CD14-positive monocyte (primary cell): ENCODE results near the gene PCA3. TPM values are rescaled to one million over a fixed set of nuclear protein-coding genes. Genes with fewer than 3 reads are reported as not detected.

Experiments
- DNase-seq, 3 donors: peaks; one replicate each; pipeline ENCODE4 v3.0.0-alpha.2; 2011 to 2022
- H2AFZ ChIP-seq: 2 replicates; pipeline ENCODE4 v1.6.0; 2012; ENCODE audit warnings: mild to moderate bottlenecking, low read depth, low read length, inconsistent platforms; ENCODE audit not compliant: insufficient read depth, poor library complexity, severe bottlenecking
- H3K27ac ChIP-seq, 2 donors: 1 replicate in 1 of 2; 2 replicates in 1 of 2; pipeline ENCODE4 v1.5.1; 2012 to 2013; ENCODE audit warnings: low read length in 2 of 2, control low read depth in 1 of 2, inconsistent platforms in 1 of 2, low read depth in 1 of 2, mild to moderate bottlenecking in 1 of 2
- H3K27me3 ChIP-seq, 2 donors: one replicate each; pipeline versions ENCODE4 v1.6.0 to v1.6.1; 2011 to 2013; ENCODE audit warnings: low read length in 2 of 2; ENCODE audit not compliant: control insufficient read depth in 2 of 2, insufficient read depth in 2 of 2
- H3K36me3 ChIP-seq, 2 donors: replicated peaks in 1 of 2; 1 replicate in 1 of 2; 2 replicates in 1 of 2; pipeline versions ENCODE4 v1.5.1 to v1.6.1; 2012 to 2013; ENCODE audit warnings: low read length in 2 of 2, control low read depth in 1 of 2, inconsistent platforms in 1 of 2, mild to moderate bottlenecking in 1 of 2; ENCODE audit not compliant: insufficient read depth in 2 of 2, control insufficient read depth in 1 of 2
- H3K4me1 ChIP-seq, 2 donors: 1 replicate in 1 of 2; 2 replicates in 1 of 2; pipeline versions ENCODE4 v1.5.1 to v1.6.1; 2012 to 2013; ENCODE audit warnings: low read length in 2 of 2, control low read depth in 1 of 2, inconsistent platforms in 1 of 2, mild to moderate bottlenecking in 1 of 2, moderate library complexity in 1 of 2; ENCODE audit not compliant: insufficient read depth in 2 of 2, control insufficient read depth in 1 of 2
- H3K4me2 ChIP-seq: replicated peaks from 2 replicates; pipeline ENCODE3; 2012; ENCODE audit warnings: low read length, moderate library complexity, mild to moderate bottlenecking; ENCODE audit not compliant: poor library complexity, severe bottlenecking; ENCODE audit errors: extremely low read depth
- H3K4me3 ChIP-seq, 3 experiments: fragments of 200-600 bp in 1 of 3; sonication (generic) in 1 of 3; replicated peaks in 1 of 3; 1 replicate in 2 of 3; 2 replicates in 1 of 3; pipeline ENCODE4 v1.5.1; 2011 to 2013; ENCODE audit warnings: low read length in 3 of 3, mild to moderate bottlenecking in 3 of 3, control low read depth in 2 of 3, low read depth in 2 of 3, inconsistent platforms in 1 of 3, moderate library complexity in 1 of 3
- H3K79me2 ChIP-seq: 2 replicates; pipeline ENCODE4 v1.6.0; 2012; ENCODE audit warnings: mild to moderate bottlenecking, control low read depth, inconsistent platforms, low read length, moderate library complexity; ENCODE audit not compliant: insufficient read depth
- H3K9ac ChIP-seq: 2 replicates; pipeline ENCODE4 v1.6.0; 2017; ENCODE audit warnings: low read length, mild to moderate bottlenecking; ENCODE audit not compliant: insufficient read depth, poor library complexity, severe bottlenecking
- H3K9me3 ChIP-seq, 2 donors: replicated peaks in 1 of 2; 1 replicate in 1 of 2; 2 replicates in 1 of 2; pipeline versions ENCODE4 v1.5.1 to v1.6.1; 2012 to 2013; ENCODE audit warnings: low read length in 2 of 2, control low read depth in 1 of 2; ENCODE audit not compliant: control insufficient read depth in 1 of 2, insufficient read depth in 1 of 2
- H4K20me1 ChIP-seq: 2 replicates; pipeline ENCODE4 v1.6.0; 2012; ENCODE audit warnings: mild to moderate bottlenecking, low read length, control low read depth, moderate library complexity; ENCODE audit not compliant: insufficient read depth
- H3K27ac Mint-ChIP-seq, 7 donors: one replicate each; pipeline ENCODE4 v1.8.0; 2020; ENCODE audit warnings: mild to moderate bottlenecking in 7 of 7, mixed read lengths in 7 of 7, moderate library complexity in 6 of 7, inconsistent platforms in 2 of 7
- H3K27me3 Mint-ChIP-seq, 3 donors: one replicate each; pipeline ENCODE4 v1.8.0; 2021 to 2022; ENCODE audit warnings: low read depth in 3 of 3, mild to moderate bottlenecking in 3 of 3, mixed read lengths in 3 of 3, moderate library complexity in 3 of 3, inconsistent platforms in 1 of 3
- H3K36me3 Mint-ChIP-seq, 2 donors: one replicate each; pipeline ENCODE4 v1.8.0; 2020; ENCODE audit warnings: mixed read lengths in 2 of 2, inconsistent platforms in 1 of 2, mild to moderate bottlenecking in 1 of 2
- H3K4me1 Mint-ChIP-seq: one replicate; pipeline ENCODE4 v1.8.0; 2020; ENCODE audit warnings: mild to moderate bottlenecking, mixed read lengths
- H3K4me3 Mint-ChIP-seq, 2 donors: one replicate each; pipeline ENCODE4 v1.8.0; 2020; ENCODE audit warnings: mild to moderate bottlenecking in 2 of 2, mixed read lengths in 2 of 2, moderate library complexity in 1 of 2
- H3K9me3 Mint-ChIP-seq, 7 donors: one replicate each; pipeline ENCODE4 v1.8.0; 2020 to 2022; ENCODE audit warnings: mixed read lengths in 7 of 7, mild to moderate bottlenecking in 6 of 7, moderate library complexity in 6 of 7, inconsistent platforms in 2 of 7
- CTCF ChIP-seq: fragments of 200-600 bp; IDR thresholded peaks from one replicate; pipeline ENCODE4 v1.8.0; 2022; ENCODE audit warnings: antibody characterized with exemption, mild to moderate bottlenecking
- WGBS: methylation state at CpG from one replicate; pipeline ENCODE4 v1.1.5; 2013; ENCODE audit warnings: missing lambda C conversion rate; ENCODE audit not compliant: insufficient coverage; 5-methylcytosine and 5-hydroxymethylcytosine counted together
- intact Hi-C, 2 donors: fragments of 100-400 bp; cut with micrococcal nuclease; formaldehyde crosslinking; loops; one replicate each; pipeline versions ENCODE4 v1.15.0 to v1.15.1; 2023
- polyA plus RNA-seq, 3 donors: library from polyadenylated mRNA; depleted of rRNA in 1 of 3; unstranded in 2 of 3; stranded (reverse) in 1 of 3; fragments of 300-500 nt in 2 of 3; fragments of >200 nt in 1 of 3; fragmentation: Illumina TruSeq in 2 of 3; gene quantifications; 1 replicate in 2 of 3; 2 replicates in 1 of 3; pipeline ENCODE4 v1.2.3, GENCODE V29; 2012 to 2021

The PCA3 gene
- polyA plus RNA-seq, 3 donors, result 0.04 TPM; not detected in 2

- H3K27ac ChIP-seq, result no peak overlapping the region
- no peak overlapping the region for H3K9ac ChIP-seq
- no peaks in the 10 kb centered on the region for H3K36me3 Mint-ChIP-seq
- TF ChIP-seq CTCF, result no peak
- WGBS, result no CpG with 5 or more reads among the region's 2 CpGs
- no peaks in the 10 kb centered on the region for H3K27me3 ChIP-seq
- no peak overlapping the region for H3K4me2 ChIP-seq
- H3K4me3 ChIP-seq, result no peak overlapping the region
- H3K4me1 ChIP-seq, result no peaks in the 10 kb centered on the region
- H3K27me3 Mint-ChIP-seq, result peaks cover 2 to 7% (median 5%) of the 10 kb centered on the region in 3 donors
- no peaks in the 10 kb centered on the region for H3K79me2 ChIP-seq
- no peak overlapping the region for H3K4me3 Mint-ChIP-seq
- peaks cover 0 to 1% (median 0%) of the 10 kb centered on the region in 7 donors for H3K9me3 Mint-ChIP-seq
- no peaks in the 10 kb centered on the region for H3K36me3 ChIP-seq
- intact Hi-C loops, result no loop called here
- H4K20me1 ChIP-seq, result no peaks in the 10 kb centered on the region
- no peak overlapping the region for H2AFZ ChIP-seq
- DNase-seq, result no peak
- H3K27ac Mint-ChIP-seq, result no peak overlapping the region
- no peaks in the 10 kb centered on the region for H3K4me1 Mint-ChIP-seq
- no peaks in the 10 kb centered on the region for H3K9me3 ChIP-seq
These were observed 34.3 kb downstream of the PCA3 start for GRCh38 chr9:76798527-76798926.

GRCh38 chr9:76799473-76799872, 35.2 kb downstream of the PCA3 start:
- intact Hi-C loops, result no loop called here
- no peaks in the 10 kb centered on the region for H3K36me3 Mint-ChIP-seq
- no peaks in the 10 kb centered on the region for H3K4me1 Mint-ChIP-seq
- Histone ChIP-seq H3K4me2 (no peak overlapping the region), H3K36me3 (no peaks in the 10 kb centered on the region), H3K79me2 (no peaks in the 10 kb centered on the region), H3K27ac (no peak overlapping the region), H3K4me1 (no peaks in the 10 kb centered on the region), H3K9me3 (no peaks in the 10 kb centered on the region), H3K9ac (no peak overlapping the region), H2AFZ (no peak overlapping the region), H3K4me3 (no peak overlapping the region), H4K20me1 (no peaks in the 10 kb centered on the region), H3K27me3 (no peaks in the 10 kb centered on the region)
- no peak overlapping the region for H3K27ac Mint-ChIP-seq
- DNase-seq, result no peak
- no peak for TF ChIP-seq CTCF
- no peak overlapping the region for H3K4me3 Mint-ChIP-seq
- WGBS, result no CpG with 5 or more reads among the region's 1 CpG
- peaks cover 0 to 1% (median 0%) of the 10 kb centered on the region in 7 donors for H3K9me3 Mint-ChIP-seq
- H3K27me3 Mint-ChIP-seq, result peaks cover 2 to 9% (median 5%) of the 10 kb centered on the region in 3 donors
